Parathyroid adenoma (tissue), 2 donors: ENCODE measurements around the gene AQP12A.

Experiments
- H2AFZ ChIP-seq: fragments of 300-600 bp; sonication (generic); one replicate; pipeline ENCODE4 v1.7.0; 2017; ENCODE audit warnings: antibody characterized with exemption, mild to moderate bottlenecking
- H3K27ac ChIP-seq: fragments of 300-600 bp; sonication (generic); one replicate; pipeline ENCODE4 v1.7.0; 2017
- H3K27me3 ChIP-seq: fragments of 300-600 bp; sonication (generic); one replicate; pipeline ENCODE4 v1.7.0; 2017; ENCODE audit warnings: low read length; ENCODE audit not compliant: control insufficient read depth, insufficient read depth
- H3K36me3 ChIP-seq: fragments of 300-600 bp; sonication (generic); one replicate; pipeline ENCODE4 v1.7.0; 2017; ENCODE audit warnings: low read length; ENCODE audit not compliant: control insufficient read depth, insufficient read depth
- H3K4me1 ChIP-seq: fragments of 300-600 bp; sonication (generic); one replicate; pipeline ENCODE4 v1.7.0; 2017; ENCODE audit warnings: control low read depth
- H3K4me2 ChIP-seq: fragments of 300-600 bp; sonication (generic); one replicate; pipeline ENCODE4 v1.7.0; 2017; ENCODE audit warnings: low read length
- H3K4me3 ChIP-seq: fragments of 300-600 bp; sonication (generic); one replicate; pipeline ENCODE4 v1.7.0; 2017; ENCODE audit warnings: low read depth, low read length
- H3K79me2 ChIP-seq: fragments of 300-600 bp; sonication (generic); one replicate; pipeline ENCODE4 v1.7.0; 2017; ENCODE audit warnings: control low read depth
- H3K9ac ChIP-seq: fragments of 300-600 bp; sonication (generic); one replicate; pipeline ENCODE4 v1.7.0; 2017; ENCODE audit warnings: mild to moderate bottlenecking
- H3K9me3 ChIP-seq: fragments of 300-600 bp; sonication (generic); one replicate; pipeline ENCODE4 v1.7.0; 2017; ENCODE audit warnings: low read length; ENCODE audit not compliant: control insufficient read depth
- CTCF ChIP-seq: fragments of 300-600 bp; sonication (generic); IDR thresholded peaks from one replicate; pipeline ENCODE4 v1.7.0; 2017; ENCODE audit warnings: antibody characterized with exemption, mild to moderate bottlenecking
- donor health status: primary hyperparathyroidism.

The AQP12A gene

GRCh38 chr2:240726876-240727275, 35.2 kb downstream of the AQP12A start:
- H3K27ac ChIP-seq: no peak overlapping the region
- no peak overlapping the region for H3K4me2 ChIP-seq
- no peak for TF ChIP-seq CTCF
- no peaks in the 10 kb centered on the region for H3K27me3 ChIP-seq
- no peak overlapping the region for H2AFZ ChIP-seq
- H3K9ac ChIP-seq: no peak overlapping the region
- H3K36me3 ChIP-seq: no peaks in the 10 kb centered on the region
- H3K79me2 ChIP-seq: no peaks in the 10 kb centered on the region
- no peaks in the 10 kb centered on the region for H3K9me3 ChIP-seq
- H3K4me3 ChIP-seq: no peak overlapping the region
- no peaks in the 10 kb centered on the region for H3K4me1 ChIP-seq

- H3K79me2 ChIP-seq: no peaks in the 10 kb centered on the region
- H3K27me3 ChIP-seq: no peaks in the 10 kb centered on the region
- no peak overlapping the region for H3K4me3 ChIP-seq
- H3K4me1 ChIP-seq: no peaks in the 10 kb centered on the region
- H3K9ac ChIP-seq: no peak overlapping the region
- H3K9me3 ChIP-seq: no peaks in the 10 kb centered on the region
- H3K4me2 ChIP-seq: no peak overlapping the region
- no peak overlapping the region for H3K27ac ChIP-seq
- no peak for TF ChIP-seq CTCF
- no peaks in the 10 kb centered on the region for H3K36me3 ChIP-seq
- H2AFZ ChIP-seq: no peak overlapping the region
Measured at GRCh38 chr2:240727439-240727838, 35.8 kb downstream of the AQP12A start.

GRCh38 chr2:240727913-240728312, 36.2 kb downstream of the AQP12A start:
- Histone ChIP-seq H3K27me3 (no peaks in the 10 kb centered on the region), H3K9ac (no peak overlapping the region), H3K4me1 (no peaks in the 10 kb centered on the region), H3K9me3 (no peaks in the 10 kb centered on the region), H2AFZ (no peak overlapping the region), H3K4me2 (no peak overlapping the region), H3K27ac (no peak overlapping the region), H3K79me2 (no peaks in the 10 kb centered on the region), H3K4me3 (no peak overlapping the region), H3K36me3 (no peaks in the 10 kb centered on the region)
- no peak for TF ChIP-seq CTCF

- Histone ChIP-seq H3K27ac (no peak overlapping the region), H3K4me3 (no peak overlapping the region), H3K27me3 (no peaks in the 10 kb centered on the region), H3K79me2 (no peaks in the 10 kb centered on the region), H3K4me1 (no peaks in the 10 kb centered on the region), H3K4me2 (no peak overlapping the region), H3K36me3 (no peaks in the 10 kb centered on the region), H3K9me3 (no peaks in the 10 kb centered on the region), H2AFZ (no peak overlapping the region), H3K9ac (no peak overlapping the region)
- no peak for TF ChIP-seq CTCF
Measured at GRCh38 chr2:240728361-240728760, 36.7 kb downstream of the AQP12A start.

DNA sequence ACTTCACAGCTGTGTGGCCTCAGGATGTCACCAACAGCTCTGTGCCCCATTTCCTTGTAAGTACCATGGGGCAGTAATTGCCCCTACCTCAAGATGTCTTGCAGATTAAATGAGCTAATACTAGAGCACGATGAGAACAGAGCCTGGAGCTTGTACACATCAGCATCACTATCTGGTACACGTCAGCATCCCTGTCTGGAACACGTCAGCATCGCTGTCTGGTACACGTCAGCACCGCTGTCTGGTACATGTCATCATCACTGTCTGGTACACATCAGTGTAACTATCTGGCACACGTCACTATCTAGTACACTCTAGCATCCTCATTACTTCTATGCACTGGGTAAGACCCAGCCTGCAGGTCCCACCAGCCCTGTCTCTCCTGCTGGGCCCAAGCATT, 37.2 kb downstream of the AQP12A start:
- no peak overlapping the region for H3K9ac ChIP-seq
- no peak overlapping the region for H3K4me3 ChIP-seq
- H3K9me3 ChIP-seq: no peaks in the 10 kb centered on the region
- H3K36me3 ChIP-seq: no peaks in the 10 kb centered on the region
- TF ChIP-seq CTCF: no peak
- no peak overlapping the region for H3K4me2 ChIP-seq
- H3K27ac ChIP-seq: no peak overlapping the region
- H3K79me2 ChIP-seq: no peaks in the 10 kb centered on the region
- no peaks in the 10 kb centered on the region for H3K4me1 ChIP-seq
- no peaks in the 10 kb centered on the region for H3K27me3 ChIP-seq
- no peak overlapping the region for H2AFZ ChIP-seq
